HCT116 (cell line): ENCODE measurements around the gene NAALAD2.

ENCODE experiments used
- CBX3 ChIP-seq: IDR thresholded peaks from 2 replicates; pipeline ENCODE4 v1.6.1; 2012; ENCODE audit warnings: low read depth
- ELF1 ChIP-seq: IDR thresholded peaks from 2 replicates; pipeline ENCODE4 v1.6.1; 2012; ENCODE audit warnings: low read depth, borderline replicate concordance
- EZH2 ChIP-seq: fragments of 200-600 bp; sonication (generic); IDR thresholded peaks from 2 replicates; pipeline ENCODE4 v1.6.1; 2017; ENCODE audit warnings: antibody characterized with exemption, mixed run types
- JUND ChIP-seq: IDR thresholded peaks from 2 replicates; pipeline ENCODE4 v1.6.1; 2012
- POLR2A ChIP-seq: IDR thresholded peaks from 2 replicates; pipeline ENCODE4 v1.7.0; 2011; ENCODE audit warnings: borderline replicate concordance; ENCODE audit not compliant: insufficient read depth, insufficient read length; ENCODE audit errors: extremely low read depth
- POLR2AphosphoS5 ChIP-seq: IDR thresholded peaks from 2 replicates; pipeline ENCODE4 v1.6.1; 2011; ENCODE audit warnings: mild to moderate bottlenecking, low read depth, low read length, moderate library complexity
- ZFX ChIP-seq: fragments of 450-650 bp; IDR thresholded peaks from 2 replicates; pipeline ENCODE4 v1.6.1; 2017
- TF ChIP-seq, protein P1 (sequence below), 3 experiments: fragments of 200-600 bp in 1 of 3; sonication (generic) in 1 of 3; IDR thresholded peaks in 2 of 3; conservative IDR thresholded peaks in 1 of 3; 2 replicates each; pipeline ENCODE4 v1.5.1; 2012 to 2017; ENCODE audit warnings: low read depth in 2 of 3, low read length in 2 of 3, antibody characterized with exemption in 1 of 3, borderline replicate concordance in 1 of 3, control low read depth in 1 of 3, mild to moderate bottlenecking in 1 of 3, mixed read lengths in 1 of 3, mixed run types in 1 of 3, moderate library complexity in 1 of 3; ENCODE audit not compliant: insufficient read depth in 1 of 3
- TF ChIP-seq, protein P2 (sequence below): IDR thresholded peaks from 2 replicates; pipeline ENCODE4 v1.6.1; 2012
- TF ChIP-seq, protein P3 (sequence below): IDR thresholded peaks from 2 replicates; pipeline ENCODE4 v1.6.1; 2012

DNA sequence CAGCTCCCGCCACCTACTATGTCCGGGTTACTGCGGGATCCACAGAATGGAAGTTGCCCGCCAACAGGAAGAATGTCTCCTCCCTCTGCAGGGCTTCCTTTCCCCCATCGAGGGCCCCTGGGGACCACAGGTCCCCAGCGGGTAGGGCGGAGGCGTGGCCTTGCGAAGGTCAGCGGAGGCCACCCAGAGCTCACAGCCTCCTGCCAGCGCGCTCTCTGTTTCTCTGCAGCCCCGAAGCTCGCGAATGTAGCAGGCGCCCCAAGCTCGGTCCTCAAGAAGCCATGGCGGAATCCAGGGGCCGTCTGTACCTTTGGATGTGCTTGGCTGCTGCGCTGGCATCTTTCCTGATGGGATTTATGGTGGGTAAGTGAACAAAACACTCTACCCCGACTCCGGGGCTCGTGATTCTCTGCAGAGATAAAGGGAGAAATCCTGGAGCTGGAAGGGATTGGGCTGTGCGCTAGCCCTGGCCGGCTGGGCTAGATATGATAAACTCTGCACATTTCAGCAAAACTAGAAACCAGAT lies at the start of gene NAALAD2:
- TF ChIP-seq, protein P1, sequence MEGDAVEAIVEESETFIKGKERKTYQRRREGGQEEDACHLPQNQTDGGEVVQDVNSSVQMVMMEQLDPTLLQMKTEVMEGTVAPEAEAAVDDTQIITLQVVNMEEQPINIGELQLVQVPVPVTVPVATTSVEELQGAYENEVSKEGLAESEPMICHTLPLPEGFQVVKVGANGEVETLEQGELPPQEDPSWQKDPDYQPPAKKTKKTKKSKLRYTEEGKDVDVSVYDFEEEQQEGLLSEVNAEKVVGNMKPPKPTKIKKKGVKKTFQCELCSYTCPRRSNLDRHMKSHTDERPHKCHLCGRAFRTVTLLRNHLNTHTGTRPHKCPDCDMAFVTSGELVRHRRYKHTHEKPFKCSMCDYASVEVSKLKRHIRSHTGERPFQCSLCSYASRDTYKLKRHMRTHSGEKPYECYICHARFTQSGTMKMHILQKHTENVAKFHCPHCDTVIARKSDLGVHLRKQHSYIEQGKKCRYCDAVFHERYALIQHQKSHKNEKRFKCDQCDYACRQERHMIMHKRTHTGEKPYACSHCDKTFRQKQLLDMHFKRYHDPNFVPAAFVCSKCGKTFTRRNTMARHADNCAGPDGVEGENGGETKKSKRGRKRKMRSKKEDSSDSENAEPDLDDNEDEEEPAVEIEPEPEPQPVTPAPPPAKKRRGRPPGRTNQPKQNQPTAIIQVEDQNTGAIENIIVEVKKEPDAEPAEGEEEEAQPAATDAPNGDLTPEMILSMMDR (IDR thresholded peaks at IDR 0.05 in 2 of 3, conservative IDR thresholded peaks at IDR 0.05 in 1 of 3; ENCODE audit: borderline replicate concordance in 1 of 3, insufficient read depth in 1 of 3, low read depth in 2 of 3, low read length in 2 of 3): no peak
- TF ChIP-seq JUND: no peak
- TF ChIP-seq, protein P2, sequence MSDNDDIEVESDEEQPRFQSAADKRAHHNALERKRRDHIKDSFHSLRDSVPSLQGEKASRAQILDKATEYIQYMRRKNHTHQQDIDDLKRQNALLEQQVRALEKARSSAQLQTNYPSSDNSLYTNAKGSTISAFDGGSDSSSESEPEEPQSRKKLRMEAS: no peak
- TF ChIP-seq POLR2AphosphoS5: no peak
- TF ChIP-seq, protein P3, sequence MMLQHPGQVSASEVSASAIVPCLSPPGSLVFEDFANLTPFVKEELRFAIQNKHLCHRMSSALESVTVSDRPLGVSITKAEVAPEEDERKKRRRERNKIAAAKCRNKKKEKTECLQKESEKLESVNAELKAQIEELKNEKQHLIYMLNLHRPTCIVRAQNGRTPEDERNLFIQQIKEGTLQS: no peak
- no peak for TF ChIP-seq ELF1
- no peak for TF ChIP-seq ZFX
- TF ChIP-seq CBX3: no peak
- TF ChIP-seq POLR2A: no peak
- no peak for TF ChIP-seq EZH2
